Stimulated activated CD4-positive, alpha-beta T cell treated with anti-CD3 and anti-CD28 coated beads, Interleukin-2, amount 100 ng/mL, for 4 hours (primary cell): ENCODE results near the gene GBE1.
A peak's percentile ranks its signal among the peaks of the same experiment; 100 is the strongest.
"Not testable (repeated sequence)": the region's sequence is repeated elsewhere in the genome, so short reads cannot be mapped to it uniquely, and the experiment has no call there.

Source experiments
- DNase-seq: peaks from one replicate; pipeline ENCODE4 v3.0.0-alpha.2; 2020; ENCODE audit warnings: low read depth

GBE1 gene

GRCh38 chr3:81531263-81531662, 230.2 kb downstream of the GBE1 start:
- DNase-seq: no peak

GRCh38 chr3:81530180-81530939, 231.1 kb downstream of the GBE1 start:
- no peak for DNase-seq

- no peak for DNase-seq
Observed at GRCh38 chr3:81521855-81522254, 239.6 kb downstream of the GBE1 start.

GRCh38 chr3:81518945-81519344, 242.5 kb downstream of the GBE1 start:
- no peak for DNase-seq

- DNase-seq: no peak
Observed at GRCh38 chr3:81516042-81516441, 245.4 kb downstream of the GBE1 start.

- DNase-seq: no peak
Observed at GRCh38 chr3:81513591-81513990, 247.9 kb downstream of the GBE1 start.

GRCh38 chr3:81503026-81503425, 258.4 kb downstream of the GBE1 start:
- DNase-seq: no peak

- no peak for DNase-seq
Observed at GRCh38 chr3:81502236-81502635, 259.2 kb downstream of the GBE1 start.

- DNase-seq: no peak
Observed at GRCh38 chr3:81500039-81500438, 261.4 kb downstream of the GBE1 start.

- DNase-seq: no peak
Observed at GRCh38 chr3:81497572-81498251, 263.7 kb downstream of the GBE1 start.

GRCh38 chr3:81496407-81497104, 264.9 kb downstream of the GBE1 start:
- DNase-seq: no peak

- DNase-seq: not testable (repeated sequence)
Observed at GRCh38 chr3:81492471-81492870, 269.0 kb downstream of the GBE1 start.

GRCh38 chr3:81492040-81492439, 269.4 kb downstream of the GBE1 start:
- DNase-seq: no peak

GRCh38 chr3:81490541-81491288, 270.7 kb downstream of the GBE1 start:
- DNase-seq: peak; percentile 41

- DNase-seq: no peak
Observed at GRCh38 chr3:81485444-81485865, 276.0 kb downstream of the GBE1 start.

GRCh38 chr3:81484520-81484919, 276.9 kb downstream of the GBE1 start:
- DNase-seq: no peak

GRCh38 chr3:81483046-81483445, 278.4 kb downstream of the GBE1 start:
- no peak for DNase-seq

GRCh38 chr3:81477740-81478139, 283.7 kb downstream of the GBE1 start:
- no peak for DNase-seq

- no peak for DNase-seq
Observed at GRCh38 chr3:81476692-81477091, 284.8 kb downstream of the GBE1 start.

- DNase-seq: no peak
Observed at GRCh38 chr3:81472600-81473362, 288.7 kb downstream of the GBE1 start.

- no peak for DNase-seq
Observed at GRCh38 chr3:81470524-81471278, 290.7 kb downstream of the GBE1 start.
